Right lobe of liver (tissue), 4 donors: Measurements from ENCODE around the gene RBM19.

Source experiments
- POLR2A ChIP-seq: fragments of 450-650 bp; IDR thresholded peaks from one replicate; pipeline ENCODE4 v1.6.1; 2017; ENCODE audit warnings: antibody characterized with exemption, mild to moderate bottlenecking
- TF ChIP-seq, protein P1 (sequence below), 4 donors: fragments of 200-600 bp in 3 of 4; fragments of 450-650 bp in 1 of 4; IDR thresholded peaks; one replicate each; pipeline versions ENCODE4 v1.5.1 to v1.8.0; 2016 to 2022; ENCODE audit warnings: antibody characterized with exemption in 4 of 4, mild to moderate bottlenecking in 2 of 4
- donor health status: DM: no; HTN: no; CAD: no.
- donor health status: DM: no; HTN: no; CAD: no.
- donor health status: DM: no; HTN: yes; CAD: no.

GRCh38 chr12:113886721-113887120 lies 79.4 kb downstream of the RBM19 start:
- TF ChIP-seq, protein P1, sequence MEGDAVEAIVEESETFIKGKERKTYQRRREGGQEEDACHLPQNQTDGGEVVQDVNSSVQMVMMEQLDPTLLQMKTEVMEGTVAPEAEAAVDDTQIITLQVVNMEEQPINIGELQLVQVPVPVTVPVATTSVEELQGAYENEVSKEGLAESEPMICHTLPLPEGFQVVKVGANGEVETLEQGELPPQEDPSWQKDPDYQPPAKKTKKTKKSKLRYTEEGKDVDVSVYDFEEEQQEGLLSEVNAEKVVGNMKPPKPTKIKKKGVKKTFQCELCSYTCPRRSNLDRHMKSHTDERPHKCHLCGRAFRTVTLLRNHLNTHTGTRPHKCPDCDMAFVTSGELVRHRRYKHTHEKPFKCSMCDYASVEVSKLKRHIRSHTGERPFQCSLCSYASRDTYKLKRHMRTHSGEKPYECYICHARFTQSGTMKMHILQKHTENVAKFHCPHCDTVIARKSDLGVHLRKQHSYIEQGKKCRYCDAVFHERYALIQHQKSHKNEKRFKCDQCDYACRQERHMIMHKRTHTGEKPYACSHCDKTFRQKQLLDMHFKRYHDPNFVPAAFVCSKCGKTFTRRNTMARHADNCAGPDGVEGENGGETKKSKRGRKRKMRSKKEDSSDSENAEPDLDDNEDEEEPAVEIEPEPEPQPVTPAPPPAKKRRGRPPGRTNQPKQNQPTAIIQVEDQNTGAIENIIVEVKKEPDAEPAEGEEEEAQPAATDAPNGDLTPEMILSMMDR (IDR thresholded peaks at IDR 0.05): no peak
- TF ChIP-seq POLR2A: no peak
